Measurements from ENCODE around the gene AP2A2. TPM values are rescaled to one million over a fixed set of nuclear protein-coding genes. Genes with fewer than 3 reads are reported as not detected.

AP2A2 gene
- total RNA-seq, 2 experiments from 2014 or later: 24.9 to 43.0 TPM

GRCh38 chr11:990101-990500 is 64.4 kb downstream of the AP2A2 start:
- Histone ChIP-seq H4K20me1 (ENCODE audit: insufficient read depth, low read length) (no peaks in the 10 kb centered on the region), H3K4me1 (ENCODE audit: insufficient read depth, low read length, poor library complexity, severe bottlenecking) (no peaks in the 10 kb centered on the region), H3K36me3 (ENCODE audit: insufficient read depth, low read length) (peaks cover 45% of the 10 kb centered on the region), H3K4me3 (ENCODE audit: low read depth, low read length, poor library complexity, severe bottlenecking) (no peak overlapping the region), H3K9me3 (ENCODE audit: low read length) (no peaks in the 10 kb centered on the region), H3K79me2 (ENCODE audit: insufficient read depth, low read depth, low read length) (no peaks in the 10 kb centered on the region), H3K4me2 (ENCODE audit: low read length) (no peak overlapping the region), H2AFZ (ENCODE audit: low read length) (no peak overlapping the region), H3K27ac (ENCODE audit: low read depth, low read length, poor library complexity, severe bottlenecking) (no peak overlapping the region), H3K9me2 (ENCODE audit: insufficient read depth, low read length) (no peaks in the 10 kb centered on the region)
- TF ChIP-seq CTCF (conservative IDR thresholded peaks at IDR 0.05; ENCODE audit: low read length): no peak
- no peak for TF ChIP-seq EZH2phosphoT487 (IDR thresholded peaks at IDR 0.05; ENCODE audit: borderline replicate concordance, low read depth, low read length)
- ChIA-PET CTCF (ENCODE audit: unreplicated experiment) (no interaction called here), POLR2A (no interaction called here)
- no peak for DNase-seq (ENCODE audit: low spot score)
- BruUV-seq (replicated peaks): no TSS peak
- intact Hi-C loops (cut with micrococcal nuclease; ENCODE audit: unreplicated experiment): no loop called here

- H3K9me3 ChIP-seq (ENCODE audit: low read length): no peaks in the 10 kb centered on the region
- DNase-seq (ENCODE audit: low spot score): no peak
- ChIA-PET POLR2A (no interaction called here), CTCF (ENCODE audit: unreplicated experiment) (no interaction called here)
- intact Hi-C loops (cut with micrococcal nuclease; ENCODE audit: unreplicated experiment): no loop called here
- H2AFZ ChIP-seq (ENCODE audit: low read length): no peak overlapping the region
- H3K79me2 ChIP-seq (ENCODE audit: insufficient read depth, low read depth, low read length): no peaks in the 10 kb centered on the region
- H3K4me2 ChIP-seq (ENCODE audit: low read length): no peak overlapping the region
- H3K27ac ChIP-seq (ENCODE audit: low read depth, low read length, poor library complexity, severe bottlenecking): no peak overlapping the region
- BruUV-seq (replicated peaks): no TSS peak
- H3K36me3 ChIP-seq (ENCODE audit: insufficient read depth, low read length): peaks cover 42% of the 10 kb centered on the region
- no peaks in the 10 kb centered on the region for H3K9me2 ChIP-seq (ENCODE audit: insufficient read depth, low read length)
- no peaks in the 10 kb centered on the region for H3K4me1 ChIP-seq (ENCODE audit: insufficient read depth, low read length, poor library complexity, severe bottlenecking)
- no peak overlapping the region for H3K4me3 ChIP-seq (ENCODE audit: low read depth, low read length, poor library complexity, severe bottlenecking)
- TF ChIP-seq CTCF (conservative IDR thresholded peaks at IDR 0.05; ENCODE audit: low read length) (no peak), EZH2phosphoT487 (IDR thresholded peaks at IDR 0.05; ENCODE audit: borderline replicate concordance, low read depth, low read length) (no peak)
- H4K20me1 ChIP-seq (ENCODE audit: insufficient read depth, low read length): no peaks in the 10 kb centered on the region
Observed at GRCh38 chr11:991034-991433, 65.4 kb downstream of the AP2A2 start.

GRCh38 chr11:991711-992307 is 66.1 kb downstream of the AP2A2 start:
- ChIA-PET CTCF (ENCODE audit: unreplicated experiment) (no interaction called here), POLR2A (no interaction called here)
- Histone ChIP-seq H3K4me2 (ENCODE audit: low read length) (no peak overlapping the region), H2AFZ (ENCODE audit: low read length) (no peak overlapping the region), H4K20me1 (ENCODE audit: insufficient read depth, low read length) (no peaks in the 10 kb centered on the region), H3K27ac (ENCODE audit: low read depth, low read length, poor library complexity, severe bottlenecking) (no peak overlapping the region), H3K9me3 (ENCODE audit: low read length) (no peaks in the 10 kb centered on the region), H3K79me2 (ENCODE audit: insufficient read depth, low read depth, low read length) (no peaks in the 10 kb centered on the region), H3K4me1 (ENCODE audit: insufficient read depth, low read length, poor library complexity, severe bottlenecking) (no peaks in the 10 kb centered on the region), H3K9me2 (ENCODE audit: insufficient read depth, low read length) (no peaks in the 10 kb centered on the region), H3K36me3 (ENCODE audit: insufficient read depth, low read length) (peaks cover 38% of the 10 kb centered on the region), H3K4me3 (ENCODE audit: low read depth, low read length, poor library complexity, severe bottlenecking) (no peak overlapping the region)
- intact Hi-C loops (cut with micrococcal nuclease; ENCODE audit: unreplicated experiment): no loop called here
- DNase-seq (ENCODE audit: low spot score): no peak
- TF ChIP-seq CTCF (conservative IDR thresholded peaks at IDR 0.05; ENCODE audit: low read length) (no peak), EZH2phosphoT487 (IDR thresholded peaks at IDR 0.05; ENCODE audit: borderline replicate concordance, low read depth, low read length) (no peak)
- BruUV-seq (replicated peaks): no TSS peak

Data from OCI-LY7 (cell line).